ENCODE measurements around the gene AP3S2.

Gene AP3S2

GRCh38 chr15:89814112-89814742 is 79.6 kb downstream of the AP3S2 start:
- DNase-seq = peak; percentile 26

DNA sequence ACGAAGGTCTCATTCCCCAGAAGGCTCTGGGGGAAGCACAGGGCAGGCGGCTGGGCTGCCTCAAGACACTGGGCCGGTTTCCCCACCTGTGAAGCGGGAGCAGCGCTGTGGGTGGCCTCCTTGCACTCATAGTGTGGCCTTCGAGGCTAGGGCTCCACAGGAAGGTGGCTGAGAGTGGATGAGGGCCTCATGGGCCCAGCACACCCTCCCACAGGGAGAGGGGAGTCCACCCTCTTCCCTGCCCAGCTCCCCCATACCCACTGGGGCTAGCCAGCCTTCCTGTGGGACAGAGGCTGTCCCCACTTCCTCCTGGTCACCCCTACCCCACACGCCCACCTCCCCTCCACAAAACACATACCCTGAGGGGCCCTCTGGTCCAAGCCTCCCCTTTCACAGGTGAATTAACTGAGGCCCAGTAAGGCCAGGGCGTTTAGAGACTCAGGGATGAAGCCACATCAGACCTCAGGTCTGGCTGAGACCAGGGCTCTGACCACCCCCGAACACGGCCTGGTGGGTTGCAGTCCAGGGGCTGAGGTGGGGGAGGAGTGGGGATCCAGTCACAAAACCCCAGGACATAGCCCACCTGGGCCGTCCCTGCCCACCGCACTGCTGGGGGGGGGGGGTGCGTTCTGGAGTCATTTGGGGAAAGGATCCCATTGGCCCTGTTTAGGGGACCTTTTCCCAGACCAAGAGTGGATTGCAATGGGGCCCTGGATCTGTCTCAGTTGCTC is 80.2 kb downstream of the AP3S2 start:
- no peak for DNase-seq

DNA sequence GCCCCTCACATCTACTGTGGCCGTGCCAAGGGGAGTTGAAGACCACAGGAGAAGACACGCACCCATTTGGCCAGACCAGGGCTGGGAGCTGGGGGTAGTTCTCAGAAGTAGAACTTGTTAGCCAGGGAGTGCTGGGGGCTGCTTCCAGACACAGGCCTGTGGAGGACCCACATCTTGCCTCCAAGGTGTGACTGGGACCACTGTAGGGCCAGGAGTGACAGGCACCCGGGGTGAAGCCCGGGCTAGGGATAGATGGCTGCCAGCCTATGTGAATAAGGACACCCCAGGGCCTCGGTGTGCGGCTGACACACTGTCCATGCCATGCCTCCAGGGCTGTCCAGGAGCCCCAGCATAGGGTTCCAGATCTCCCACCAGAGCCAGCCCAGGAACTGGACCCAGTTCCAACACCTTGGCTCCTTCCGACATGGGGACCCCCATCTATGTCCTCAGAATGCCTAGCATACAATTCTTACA is 80.9 kb downstream of the AP3S2 start:
- DNase-seq = no peak

GRCh38 chr15:89812011-89812846 is 81.6 kb downstream of the AP3S2 start:
- DNase-seq = no peak

GRCh38 chr15:89810837-89811236 is 83.0 kb downstream of the AP3S2 start:
- no peak for DNase-seq

DNA sequence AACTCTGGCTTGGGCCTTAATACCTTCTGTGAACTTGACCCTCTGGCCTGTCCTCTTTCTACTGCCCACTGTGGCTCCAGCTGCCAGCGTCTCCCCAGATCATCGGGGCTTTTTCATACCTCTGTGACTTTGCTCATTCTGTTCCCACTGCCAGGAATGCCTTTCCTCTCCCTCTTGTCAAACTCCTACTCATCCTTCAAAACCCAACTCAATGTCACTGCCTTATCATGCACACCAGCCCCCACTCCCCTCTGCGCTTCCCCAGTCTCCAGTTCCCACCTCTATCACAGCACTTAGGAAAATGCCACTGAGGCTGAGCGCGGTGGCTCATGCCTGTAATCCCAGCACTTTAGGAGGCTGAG is 84.0 kb downstream of the AP3S2 start:
- no peak for DNase-seq

GRCh38 chr15:89809093-89809786 is 84.6 kb downstream of the AP3S2 start:
- no peak for DNase-seq

GRCh38 chr15:89808160-89808870 is 85.5 kb downstream of the AP3S2 start:
- no peak for DNase-seq

DNA sequence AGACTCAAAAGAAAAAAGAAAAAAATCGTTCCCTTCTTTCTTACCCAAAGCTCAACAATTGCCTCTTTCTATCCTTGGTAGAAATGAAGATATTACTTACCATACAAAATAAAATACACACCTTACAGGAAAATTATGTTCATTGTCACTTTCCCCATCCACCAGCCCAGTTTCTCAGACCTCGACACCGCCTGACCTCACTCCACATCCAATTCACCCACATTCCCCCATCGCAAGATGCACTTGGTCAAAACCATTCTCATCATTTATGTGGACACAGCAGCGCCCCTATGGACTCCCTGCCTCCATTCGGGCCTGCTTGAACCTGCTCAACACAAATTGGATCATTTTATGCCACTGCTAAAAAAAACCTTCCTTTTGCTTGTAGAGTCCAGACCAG is 86.1 kb downstream of the AP3S2 start:
- no peak for DNase-seq

GRCh38 chr15:89806559-89807550 is 86.9 kb downstream of the AP3S2 start:
- DNase-seq = no peak

- DNase-seq = no peak
Measured at GRCh38 chr15:89806210-89806558, 87.6 kb downstream of the AP3S2 start.

DNA sequence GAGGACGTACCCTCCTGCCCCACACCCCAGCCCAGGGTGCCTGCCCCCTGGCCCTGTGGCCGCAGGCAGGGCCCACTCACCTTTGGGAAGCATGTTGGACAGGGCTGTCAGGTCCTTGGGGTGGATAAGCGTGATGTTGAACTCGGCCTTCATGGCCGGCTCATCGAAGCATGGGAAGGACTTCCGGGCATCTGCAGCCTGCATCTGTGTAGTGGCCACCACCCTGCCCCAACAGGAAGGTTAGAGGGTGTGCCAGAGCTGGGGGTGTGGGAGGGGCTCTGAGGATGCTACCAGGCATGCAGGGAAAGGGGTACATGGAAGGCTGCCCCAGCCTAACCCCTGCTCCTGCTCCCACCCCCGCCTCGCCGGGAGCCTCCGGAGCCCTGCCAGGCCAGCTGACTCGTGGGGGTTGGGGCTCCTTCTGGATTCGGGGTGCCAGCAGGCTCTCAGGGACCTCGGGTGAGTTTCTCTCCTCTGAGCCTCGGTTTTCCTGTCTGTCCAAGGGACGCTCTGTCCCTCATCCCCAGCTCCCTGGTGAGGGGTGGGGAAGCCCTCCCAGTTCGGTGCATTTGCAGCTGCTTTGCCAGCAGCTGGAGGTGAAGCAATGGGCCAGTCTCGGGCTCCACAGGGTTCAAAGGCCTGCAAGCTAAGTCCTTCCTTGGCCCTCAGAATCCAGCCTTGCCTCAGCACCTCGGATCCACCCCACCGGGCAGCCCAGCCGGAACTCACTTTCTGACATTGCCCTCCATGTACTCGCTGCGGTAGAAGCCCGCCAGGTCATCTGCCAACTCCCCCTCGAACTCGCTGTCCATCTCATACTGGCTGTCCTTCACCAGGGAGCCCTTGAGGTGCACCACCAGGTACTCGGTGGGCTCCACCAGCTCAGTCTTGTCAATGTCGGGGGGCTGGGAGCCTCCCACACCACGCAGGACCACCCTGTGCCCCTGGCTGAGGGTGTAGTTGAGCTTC is 88.3 kb downstream of the AP3S2 start:
- DNase-seq = no peak

- no peak for DNase-seq
Measured at GRCh38 chr15:89803941-89804800, 89.6 kb downstream of the AP3S2 start.

DNA sequence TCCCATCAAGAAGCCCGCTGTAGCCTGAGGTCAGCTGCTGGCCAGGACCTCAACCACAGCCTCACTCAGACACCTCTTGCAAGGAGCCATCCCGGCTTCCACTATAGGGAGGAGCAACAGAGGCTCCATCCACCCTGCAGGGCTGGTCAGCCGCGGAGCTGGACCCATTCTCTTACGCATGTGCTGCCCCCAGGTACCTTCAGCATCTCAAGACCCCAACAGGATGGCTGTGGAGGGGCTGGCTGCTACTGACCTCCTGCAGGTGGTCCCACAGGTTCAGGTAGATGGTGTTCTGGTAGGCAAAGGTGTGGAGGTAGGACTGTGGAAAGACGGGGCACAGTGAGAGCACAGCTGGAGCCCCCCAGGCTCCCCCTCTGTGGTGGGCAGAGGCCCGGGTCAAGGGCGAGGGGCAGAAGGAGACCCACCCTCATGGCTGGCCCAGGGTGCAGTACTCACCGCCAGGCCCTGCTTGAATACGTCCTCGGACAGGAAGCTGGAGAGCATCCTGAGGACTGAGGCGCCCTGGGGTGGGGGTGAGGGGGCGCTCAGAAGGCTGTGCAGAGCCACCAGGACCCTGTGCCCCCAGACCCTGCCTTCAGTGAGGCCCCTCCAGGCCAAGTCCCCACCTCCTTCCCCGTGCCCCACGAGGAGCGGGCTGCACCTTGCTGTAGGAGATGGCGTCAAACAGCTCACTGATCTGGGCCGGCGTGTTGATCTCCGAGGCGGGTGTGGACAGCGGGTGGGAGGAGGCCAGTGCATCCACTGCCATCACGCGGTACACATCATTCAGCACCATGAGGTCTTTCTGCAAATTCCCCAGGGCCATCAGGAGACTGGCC is 90.6 kb downstream of the AP3S2 start:
- no peak for DNase-seq

GRCh38 chr15:89802231-89802928 is 91.4 kb downstream of the AP3S2 start:
- DNase-seq = no peak

DNA sequence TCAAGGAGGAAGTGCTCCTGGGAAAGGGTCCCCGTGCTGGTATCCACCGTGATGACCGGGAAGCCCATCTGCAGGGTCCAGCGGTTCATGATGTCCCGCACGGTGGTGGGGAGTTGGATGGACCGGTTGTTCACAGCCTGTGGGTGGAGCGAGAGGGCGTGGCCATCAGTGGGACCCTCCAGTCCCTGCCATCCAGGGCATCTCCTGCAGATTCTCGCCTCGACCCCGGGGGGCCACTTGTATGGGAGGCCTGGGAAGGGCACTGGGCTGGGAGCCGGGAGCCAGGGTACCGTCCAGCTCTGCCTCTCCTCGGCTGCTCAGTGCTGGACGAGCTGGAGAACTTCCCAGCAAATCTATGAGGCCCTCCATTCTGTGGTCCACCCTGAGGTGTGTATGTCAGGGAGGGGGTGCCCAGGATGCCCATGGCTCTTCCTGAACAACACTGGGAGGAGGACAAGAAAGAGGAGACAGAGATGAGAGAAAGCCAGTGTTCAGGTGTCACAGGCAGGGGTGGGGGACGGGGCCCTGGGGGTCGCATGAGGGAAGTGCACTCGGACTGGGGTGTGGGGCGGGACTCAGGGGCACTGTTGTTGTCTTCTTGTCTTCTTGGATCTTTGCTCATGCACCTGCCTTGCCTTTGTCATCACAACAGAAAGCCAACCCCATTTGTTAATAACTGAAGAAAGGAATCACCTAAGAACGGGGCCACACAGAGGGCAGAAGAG is 92.2 kb downstream of the AP3S2 start:
- no peak for DNase-seq

Data from fibroblast of skin of abdomen (primary cell).